Lower leg skin (tissue), 3 donors: Measurements from ENCODE around the gene P2RY8.

Experiments
- POLR2A ChIP-seq, 2 donors: fragments of 450-650 bp; IDR thresholded peaks; one replicate each; pipeline ENCODE4 v1.6.1; 2016 to 2017; ENCODE audit warnings: antibody characterized with exemption in 2 of 2, mild to moderate bottlenecking in 1 of 2, moderate library complexity in 1 of 2
- TF ChIP-seq, protein P1 (sequence below), 3 donors: fragments of 450-650 bp; IDR thresholded peaks; one replicate each; pipeline ENCODE4 v1.5.1; 2016; ENCODE audit warnings: antibody characterized with exemption in 3 of 3, mild to moderate bottlenecking in 3 of 3, moderate library complexity in 2 of 3

DNA sequence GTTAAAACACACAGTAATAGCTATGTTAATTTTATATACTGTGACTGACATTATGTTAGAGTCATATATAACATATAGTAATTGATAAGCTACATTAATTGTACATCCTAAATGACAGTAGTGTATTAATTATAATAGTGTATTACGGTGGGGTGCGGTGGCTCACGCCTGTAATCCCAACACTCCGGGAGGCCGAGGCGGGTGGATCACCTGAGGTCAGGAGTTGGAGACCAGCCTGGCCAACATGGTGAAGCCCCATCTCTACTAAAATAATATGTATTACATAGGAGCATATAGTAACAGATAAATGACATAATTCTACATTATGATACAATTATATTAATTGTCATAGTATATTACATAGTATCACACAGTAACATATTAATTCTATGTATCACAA lies 96.5 kb downstream of the P2RY8 start:
- TF ChIP-seq, protein P1, sequence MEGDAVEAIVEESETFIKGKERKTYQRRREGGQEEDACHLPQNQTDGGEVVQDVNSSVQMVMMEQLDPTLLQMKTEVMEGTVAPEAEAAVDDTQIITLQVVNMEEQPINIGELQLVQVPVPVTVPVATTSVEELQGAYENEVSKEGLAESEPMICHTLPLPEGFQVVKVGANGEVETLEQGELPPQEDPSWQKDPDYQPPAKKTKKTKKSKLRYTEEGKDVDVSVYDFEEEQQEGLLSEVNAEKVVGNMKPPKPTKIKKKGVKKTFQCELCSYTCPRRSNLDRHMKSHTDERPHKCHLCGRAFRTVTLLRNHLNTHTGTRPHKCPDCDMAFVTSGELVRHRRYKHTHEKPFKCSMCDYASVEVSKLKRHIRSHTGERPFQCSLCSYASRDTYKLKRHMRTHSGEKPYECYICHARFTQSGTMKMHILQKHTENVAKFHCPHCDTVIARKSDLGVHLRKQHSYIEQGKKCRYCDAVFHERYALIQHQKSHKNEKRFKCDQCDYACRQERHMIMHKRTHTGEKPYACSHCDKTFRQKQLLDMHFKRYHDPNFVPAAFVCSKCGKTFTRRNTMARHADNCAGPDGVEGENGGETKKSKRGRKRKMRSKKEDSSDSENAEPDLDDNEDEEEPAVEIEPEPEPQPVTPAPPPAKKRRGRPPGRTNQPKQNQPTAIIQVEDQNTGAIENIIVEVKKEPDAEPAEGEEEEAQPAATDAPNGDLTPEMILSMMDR (IDR thresholded peaks at IDR 0.05) = no peak
- TF ChIP-seq POLR2A (IDR thresholded peaks at IDR 0.05) = no peak
